Measurements from ENCODE around the gene DHX40. TPM values are rescaled to one million over a fixed set of nuclear protein-coding genes. Genes with fewer than 3 reads are reported as not detected.

DHX40 gene
- total and polyA plus RNA-seq, 9 donors = 24.9 to 45.6 (median 36.9) TPM

DNA sequence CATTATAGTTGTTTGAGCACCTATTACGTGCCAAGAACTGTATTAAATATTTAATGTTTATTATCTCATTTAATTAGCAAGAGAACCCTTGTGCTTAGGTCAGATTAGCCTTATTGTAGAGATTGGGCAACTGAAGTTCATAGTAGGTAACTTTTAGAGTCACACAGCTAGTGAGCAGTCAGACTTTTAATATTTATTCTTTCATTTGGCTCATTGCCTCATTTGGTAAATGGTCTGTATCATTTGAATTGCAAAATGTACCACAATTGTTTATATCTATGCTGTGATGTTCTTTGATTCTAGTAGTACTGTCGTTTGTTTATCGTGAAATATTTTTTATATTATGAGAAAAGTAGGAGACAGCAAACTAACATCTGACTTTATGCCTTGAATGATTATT is 61.9 kb downstream of the DHX40 start:
- TF ChIP-seq, protein P1, sequence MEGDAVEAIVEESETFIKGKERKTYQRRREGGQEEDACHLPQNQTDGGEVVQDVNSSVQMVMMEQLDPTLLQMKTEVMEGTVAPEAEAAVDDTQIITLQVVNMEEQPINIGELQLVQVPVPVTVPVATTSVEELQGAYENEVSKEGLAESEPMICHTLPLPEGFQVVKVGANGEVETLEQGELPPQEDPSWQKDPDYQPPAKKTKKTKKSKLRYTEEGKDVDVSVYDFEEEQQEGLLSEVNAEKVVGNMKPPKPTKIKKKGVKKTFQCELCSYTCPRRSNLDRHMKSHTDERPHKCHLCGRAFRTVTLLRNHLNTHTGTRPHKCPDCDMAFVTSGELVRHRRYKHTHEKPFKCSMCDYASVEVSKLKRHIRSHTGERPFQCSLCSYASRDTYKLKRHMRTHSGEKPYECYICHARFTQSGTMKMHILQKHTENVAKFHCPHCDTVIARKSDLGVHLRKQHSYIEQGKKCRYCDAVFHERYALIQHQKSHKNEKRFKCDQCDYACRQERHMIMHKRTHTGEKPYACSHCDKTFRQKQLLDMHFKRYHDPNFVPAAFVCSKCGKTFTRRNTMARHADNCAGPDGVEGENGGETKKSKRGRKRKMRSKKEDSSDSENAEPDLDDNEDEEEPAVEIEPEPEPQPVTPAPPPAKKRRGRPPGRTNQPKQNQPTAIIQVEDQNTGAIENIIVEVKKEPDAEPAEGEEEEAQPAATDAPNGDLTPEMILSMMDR (IDR thresholded peaks at IDR 0.05) = no peak
- TF ChIP-seq POLR2A (IDR thresholded peaks at IDR 0.05) = no peak
- no peak for TF ChIP-seq EP300 (IDR thresholded peaks at IDR 0.05)
- no peaks in the 10 kb centered on the region for H3K27me3 ChIP-seq
- H3K4me1 ChIP-seq (ENCODE audit: insufficient read depth) = peaks cover 12% of the 10 kb centered on the region
- no peak for DNase-seq
- WGBS, 3 donors = 33 to 47% (median 40%) methylated on average over 3 of the region's 3 CpGs
- intact Hi-C loops (cut with DNase I) = no loop called here
- H3K9me3 ChIP-seq = no peaks in the 10 kb centered on the region
- H3K36me3 ChIP-seq = no peaks in the 10 kb centered on the region
- H3K27ac ChIP-seq = no peak overlapping the region
- H3K4me3 ChIP-seq = no peak overlapping the region

GRCh38 chr17:59627770-59628171 is 62.4 kb downstream of the DHX40 start:
- Histone ChIP-seq H3K27ac (no peak overlapping the region), H3K27me3 (no peaks in the 10 kb centered on the region), H3K36me3 (no peaks in the 10 kb centered on the region), H3K9me3 (no peaks in the 10 kb centered on the region), H3K4me3 (no peak overlapping the region), H3K4me1 (ENCODE audit: insufficient read depth) (peaks cover 10% of the 10 kb centered on the region)
- intact Hi-C loops (cut with DNase I) = no loop called here
- no peak for DNase-seq
- WGBS, 3 donors = 21 to 24% (median 21%) methylated on average over 2 of the region's 2 CpGs
- TF ChIP-seq, protein P1 (IDR thresholded peaks at IDR 0.05) = no peak
- TF ChIP-seq EP300 (IDR thresholded peaks at IDR 0.05) = no peak
- no peak for TF ChIP-seq POLR2A (IDR thresholded peaks at IDR 0.05)

DNA sequence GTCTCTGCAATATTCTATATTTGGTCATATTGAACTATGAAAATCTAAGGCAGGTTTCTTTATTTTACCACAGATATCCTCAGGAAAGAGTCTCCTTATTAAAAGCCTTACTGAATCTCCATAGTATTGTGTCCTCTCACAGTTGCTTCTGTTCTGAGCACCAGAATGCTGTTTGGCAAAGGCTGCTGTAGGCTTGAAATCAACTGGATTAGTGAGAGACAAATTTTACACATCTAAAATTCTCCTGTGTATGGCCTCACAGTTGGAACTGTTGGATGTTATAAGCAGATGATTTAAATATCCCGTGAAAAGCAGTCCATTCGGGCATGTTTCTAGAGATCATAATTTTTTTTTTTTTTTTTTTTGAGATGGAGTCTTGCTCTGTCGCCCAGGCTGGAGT is 63.8 kb downstream of the DHX40 start:
- no peaks in the 10 kb centered on the region for H3K36me3 ChIP-seq
- H3K27me3 ChIP-seq = no peaks in the 10 kb centered on the region
- no peaks in the 10 kb centered on the region for H3K9me3 ChIP-seq
- WGBS, 3 donors = 88 to 89% (median 89%) methylated on average over 3 of the region's 3 CpGs
- intact Hi-C loops (cut with DNase I) = no loop called here
- no peak overlapping the region for H3K4me3 ChIP-seq
- no peak overlapping the region for H3K27ac ChIP-seq
- DNase-seq = no peak
- peaks cover 14% of the 10 kb centered on the region for H3K4me1 ChIP-seq (ENCODE audit: insufficient read depth)
- TF ChIP-seq, protein P1 (IDR thresholded peaks at IDR 0.05) = no peak
- no peak for TF ChIP-seq POLR2A (IDR thresholded peaks at IDR 0.05)
- TF ChIP-seq EP300 (IDR thresholded peaks at IDR 0.05) = no peak

- H3K4me1 ChIP-seq (ENCODE audit: insufficient read depth) = peaks cover 11% of the 10 kb centered on the region
- H3K4me3 ChIP-seq = no peak overlapping the region
- intact Hi-C loops (cut with DNase I) = no loop called here
- WGBS, 3 donors = 90 to 96% (median 92%) methylated on average over 1 of the region's 1 CpG
- no peaks in the 10 kb centered on the region for H3K9me3 ChIP-seq
- no peak for DNase-seq
- H3K36me3 ChIP-seq = no peaks in the 10 kb centered on the region
- H3K27ac ChIP-seq = no peak overlapping the region
- no peaks in the 10 kb centered on the region for H3K27me3 ChIP-seq
- TF ChIP-seq POLR2A (IDR thresholded peaks at IDR 0.05) (no peak), EP300 (IDR thresholded peaks at IDR 0.05) (no peak)
- TF ChIP-seq, protein P1 (IDR thresholded peaks at IDR 0.05) = no peak
Observed at GRCh38 chr17:59631276-59631675, 65.9 kb downstream of the DHX40 start.
